HepG2 (cell line): ENCODE measurements around the gene PGAP3. TPM values are rescaled to one million over a fixed set of nuclear protein-coding genes. Genes with fewer than 3 reads are reported as not detected.

ENCODE experiments used
- EHMT2 ChIP-seq: fragments of 200-600 bp; sonication (generic); IDR thresholded peaks from 2 replicates; pipeline ENCODE4 v1.7.0; 2017; ENCODE audit warnings: antibody characterized with exemption, low read depth, low read length, borderline replicate concordance
- EP300 ChIP-seq, 3 experiments: sonication (generic) in 1 of 3; formaldehyde crosslinking in 1 of 3; IDR thresholded peaks; 2 replicates each; pipeline versions ENCODE4 v1.5.1 to v1.6.1; 2011 to 2020; ENCODE audit warnings: low read depth in 2 of 3, low read length in 2 of 3, borderline replicate concordance in 1 of 3, improper control_type of control experiment in 1 of 3, mild to moderate bottlenecking in 1 of 3, missing genetic modification reagents in 1 of 3, moderate library complexity in 1 of 3
- GZF1 ChIP-seq: sonication (generic); formaldehyde crosslinking; IDR thresholded peaks from 2 replicates; pipeline ENCODE4 v1.5.1; 2020; ENCODE audit warnings: mild to moderate bottlenecking, missing genetic modification reagents
- PPARG ChIP-seq: conservative IDR thresholded peaks from 2 replicates; pipeline ENCODE4 v1.6.1; 2016; ENCODE audit warnings: missing biosample characterization, missing genetic modification reagents
- SNRNP70 ChIP-seq: fragments of 200-400 bp; formaldehyde crosslinking; IDR thresholded peaks from 2 replicates; pipeline ENCODE4 v1.6.1; 2017; ENCODE audit warnings: mild to moderate bottlenecking, low read depth, low read length, moderate library complexity
- TAF1 ChIP-seq: sonication (generic); formaldehyde crosslinking; IDR thresholded peaks from 2 replicates; pipeline ENCODE4 v1.4.0; 2020; ENCODE audit warnings: missing genetic modification reagents
- ZFP1 ChIP-seq: IDR thresholded peaks from 2 replicates; pipeline ENCODE4 v1.6.1; 2016
- ZNF10 ChIP-seq: sonication (generic); formaldehyde crosslinking; IDR thresholded peaks from 2 replicates; pipeline ENCODE4 v1.4.0; 2020; ENCODE audit warnings: mild to moderate bottlenecking, low read depth, missing genetic modification reagents, borderline replicate concordance
- ZNF101 ChIP-seq: sonication (generic); formaldehyde crosslinking; IDR thresholded peaks from 2 replicates; pipeline ENCODE4 v1.4.0; 2020; ENCODE audit warnings: mild to moderate bottlenecking, low read depth, missing genetic modification reagents, borderline replicate concordance
- ZNF224 ChIP-seq: sonication (generic); formaldehyde crosslinking; IDR thresholded peaks from 2 replicates; pipeline ENCODE4 v1.5.0; 2020; ENCODE audit warnings: mild to moderate bottlenecking, missing genetic modification reagents
- ZNF260 ChIP-seq: sonication (generic); formaldehyde crosslinking; IDR thresholded peaks from 2 replicates; pipeline ENCODE4 v1.4.0; 2020; ENCODE audit warnings: missing genetic modification reagents, low read depth, mild to moderate bottlenecking, borderline replicate concordance
- ZNF367 ChIP-seq: sonication (generic); formaldehyde crosslinking; IDR thresholded peaks from 2 replicates; pipeline ENCODE4 v1.4.0; 2020; ENCODE audit warnings: missing genetic modification reagents, borderline replicate concordance
- ZNF383 ChIP-seq: sonication (generic); formaldehyde crosslinking; IDR thresholded peaks from 2 replicates; pipeline ENCODE4 v1.4.0; 2020; ENCODE audit warnings: missing genetic modification reagents, mild to moderate bottlenecking, borderline replicate concordance
- ZNF598 ChIP-seq: sonication (generic); formaldehyde crosslinking; IDR thresholded peaks from 2 replicates; pipeline ENCODE4 v1.5.1; 2020; ENCODE audit warnings: mild to moderate bottlenecking, missing genetic modification reagents, borderline replicate concordance
- ZNF792 ChIP-seq: IDR thresholded peaks from 2 replicates; pipeline ENCODE4 v1.6.1; 2016
- ZNF850 ChIP-seq: sonication (generic); formaldehyde crosslinking; conservative IDR thresholded peaks from 2 replicates; pipeline ENCODE4 v1.9.0; 2021; ENCODE audit warnings: mild to moderate bottlenecking, missing genetic modification reagents
- polyA plus RNA-seq, 8 experiments: library from polyadenylated mRNA; depleted of rRNA in 3 of 8; stranded (reverse) in 7 of 8; unstranded in 1 of 8; fragments of >200 nt; fragmentation: Illumina TruSeq in 4 of 8; extraction: Trizol in 4 of 8; gene quantifications; 2 replicates each; pipeline versions ENCODE4 v1.2.1 to v1.2.3, GENCODE V29; 2011 to 2016; ENCODE audit warnings: low read depth in 4 of 8, missing spikeins in 1 of 8, mixed read lengths in 1 of 8; ENCODE audit not compliant: insufficient read depth in 1 of 8
- total RNA-seq, 5 experiments: library from RNA; depleted of rRNA; stranded (reverse); fragments of >200 nt; fragmentation: Illumina TruSeq; extraction: Trizol; gene quantifications; 2 replicates each; pipeline ENCODE4 v1.2.3, GENCODE V29; 2016; ENCODE audit warnings: low read depth in 1 of 5
- TF ChIP-seq, protein P1 (sequence below): sonication (generic); formaldehyde crosslinking; IDR thresholded peaks from 2 replicates; pipeline ENCODE4 v1.4.0; 2020; ENCODE audit warnings: missing genetic modification reagents
- TF ChIP-seq, protein P2 (sequence below): sonication (generic); formaldehyde crosslinking; IDR thresholded peaks from 2 replicates; pipeline ENCODE4 v1.4.0; 2020; ENCODE audit warnings: mild to moderate bottlenecking, missing genetic modification reagents
- TF ChIP-seq, protein P3 (sequence below): sonication (generic); formaldehyde crosslinking; IDR thresholded peaks from 2 replicates; pipeline ENCODE4 v1.4.0; 2020; ENCODE audit warnings: missing genetic modification reagents
- TF ChIP-seq, protein P4 (sequence below): sonication (generic); formaldehyde crosslinking; IDR thresholded peaks from 2 replicates; pipeline ENCODE4 v1.5.1; 2020; ENCODE audit warnings: missing genetic modification reagents, mild to moderate bottlenecking, borderline replicate concordance
- TF ChIP-seq, protein P5 (sequence below): sonication (generic); formaldehyde crosslinking; IDR thresholded peaks from 2 replicates; pipeline ENCODE4 v1.5.0; 2020; ENCODE audit warnings: missing genetic modification reagents

Gene PGAP3
- total and polyA plus RNA-seq, 2 of the 13 experiments (the other 11 are each of a cell fraction or from before 2014, with no cell fraction given) = 11.9 to 14.6 TPM

DNA sequence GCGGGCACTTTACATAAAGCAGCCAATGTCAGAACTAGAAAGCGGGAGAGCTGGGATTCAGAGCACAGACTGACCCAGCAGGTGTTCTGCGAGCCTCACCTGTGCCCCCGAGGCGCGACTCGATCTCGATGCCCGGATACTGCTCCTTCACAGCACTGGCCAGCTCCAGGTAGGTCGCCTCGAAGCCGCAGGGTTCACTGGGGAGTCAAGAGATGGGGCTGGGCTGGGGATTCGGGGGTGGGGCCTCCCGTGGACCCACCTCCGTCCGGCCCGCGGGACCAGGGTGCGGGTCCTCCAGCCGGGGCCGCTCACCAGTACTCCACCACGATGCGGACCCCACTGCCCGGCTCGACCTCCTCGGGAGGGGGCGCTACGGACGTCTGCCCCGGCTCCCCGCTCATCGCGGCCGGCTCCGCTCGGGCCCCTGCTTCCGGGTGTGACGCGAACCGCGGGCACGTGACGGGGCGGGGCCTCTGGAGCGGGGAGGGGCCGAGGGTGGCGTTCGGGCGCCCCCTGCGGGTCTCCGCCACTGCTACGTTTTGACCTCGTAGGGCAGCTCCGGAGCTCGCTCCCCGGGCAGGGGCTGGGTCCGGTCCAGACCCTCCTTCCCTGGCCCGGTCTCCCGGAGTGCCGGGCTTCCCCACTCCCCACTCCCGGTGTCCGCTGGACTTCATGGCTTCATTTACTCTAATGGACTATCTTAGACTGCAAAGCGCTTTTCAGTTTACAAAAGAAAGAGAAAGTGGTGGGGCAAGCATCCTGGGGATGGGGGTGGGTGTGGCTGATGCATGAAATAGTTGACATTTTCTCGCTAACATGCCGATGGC, 42.5 kb upstream of the PGAP3 start, which contains the start of gene MIEN1 (continued):
- TF ChIP-seq, protein P1, sequence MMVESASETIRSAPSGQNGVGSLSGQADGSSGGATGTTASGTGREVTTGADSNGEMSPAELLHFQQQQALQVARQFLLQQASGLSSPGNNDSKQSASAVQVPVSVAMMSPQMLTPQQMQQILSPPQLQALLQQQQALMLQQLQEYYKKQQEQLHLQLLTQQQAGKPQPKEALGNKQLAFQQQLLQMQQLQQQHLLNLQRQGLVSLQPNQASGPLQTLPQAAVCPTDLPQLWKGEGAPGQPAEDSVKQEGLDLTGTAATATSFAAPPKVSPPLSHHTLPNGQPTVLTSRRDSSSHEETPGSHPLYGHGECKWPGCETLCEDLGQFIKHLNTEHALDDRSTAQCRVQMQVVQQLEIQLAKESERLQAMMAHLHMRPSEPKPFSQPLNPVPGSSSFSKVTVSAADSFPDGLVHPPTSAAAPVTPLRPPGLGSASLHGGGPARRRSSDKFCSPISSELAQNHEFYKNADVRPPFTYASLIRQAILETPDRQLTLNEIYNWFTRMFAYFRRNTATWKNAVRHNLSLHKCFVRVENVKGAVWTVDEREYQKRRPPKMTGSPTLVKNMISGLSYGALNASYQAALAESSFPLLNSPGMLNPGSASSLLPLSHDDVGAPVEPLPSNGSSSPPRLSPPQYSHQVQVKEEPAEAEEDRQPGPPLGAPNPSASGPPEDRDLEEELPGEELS (CRISPR knock-in tag) = peak; percentile 47
- TF ChIP-seq ZNF101 = no peak
- peak; percentile 79; the same call in 1 of the 2 replicates for TF ChIP-seq PPARG (CRISPR knock-in tag)
- TF ChIP-seq, protein P2, sequence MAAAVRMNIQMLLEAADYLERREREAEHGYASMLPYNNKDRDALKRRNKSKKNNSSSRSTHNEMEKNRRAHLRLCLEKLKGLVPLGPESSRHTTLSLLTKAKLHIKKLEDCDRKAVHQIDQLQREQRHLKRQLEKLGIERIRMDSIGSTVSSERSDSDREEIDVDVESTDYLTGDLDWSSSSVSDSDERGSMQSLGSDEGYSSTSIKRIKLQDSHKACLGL (CRISPR knock-in tag) = peak; percentile 86; the same call in 1 of the 2 replicates
- TF ChIP-seq ZNF10 (CRISPR knock-in tag) = no peak
- TF ChIP-seq ZNF598 (CRISPR knock-in tag) = peak; percentile 85; the same call in 1 of the 2 replicates
- TF ChIP-seq, protein P3, sequence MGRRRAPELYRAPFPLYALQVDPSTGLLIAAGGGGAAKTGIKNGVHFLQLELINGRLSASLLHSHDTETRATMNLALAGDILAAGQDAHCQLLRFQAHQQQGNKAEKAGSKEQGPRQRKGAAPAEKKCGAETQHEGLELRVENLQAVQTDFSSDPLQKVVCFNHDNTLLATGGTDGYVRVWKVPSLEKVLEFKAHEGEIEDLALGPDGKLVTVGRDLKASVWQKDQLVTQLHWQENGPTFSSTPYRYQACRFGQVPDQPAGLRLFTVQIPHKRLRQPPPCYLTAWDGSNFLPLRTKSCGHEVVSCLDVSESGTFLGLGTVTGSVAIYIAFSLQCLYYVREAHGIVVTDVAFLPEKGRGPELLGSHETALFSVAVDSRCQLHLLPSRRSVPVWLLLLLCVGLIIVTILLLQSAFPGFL (CRISPR knock-in tag) = no peak
- no peak for TF ChIP-seq EHMT2
- no peak for TF ChIP-seq ZNF383 (CRISPR knock-in tag)
- TF ChIP-seq, protein P4, sequence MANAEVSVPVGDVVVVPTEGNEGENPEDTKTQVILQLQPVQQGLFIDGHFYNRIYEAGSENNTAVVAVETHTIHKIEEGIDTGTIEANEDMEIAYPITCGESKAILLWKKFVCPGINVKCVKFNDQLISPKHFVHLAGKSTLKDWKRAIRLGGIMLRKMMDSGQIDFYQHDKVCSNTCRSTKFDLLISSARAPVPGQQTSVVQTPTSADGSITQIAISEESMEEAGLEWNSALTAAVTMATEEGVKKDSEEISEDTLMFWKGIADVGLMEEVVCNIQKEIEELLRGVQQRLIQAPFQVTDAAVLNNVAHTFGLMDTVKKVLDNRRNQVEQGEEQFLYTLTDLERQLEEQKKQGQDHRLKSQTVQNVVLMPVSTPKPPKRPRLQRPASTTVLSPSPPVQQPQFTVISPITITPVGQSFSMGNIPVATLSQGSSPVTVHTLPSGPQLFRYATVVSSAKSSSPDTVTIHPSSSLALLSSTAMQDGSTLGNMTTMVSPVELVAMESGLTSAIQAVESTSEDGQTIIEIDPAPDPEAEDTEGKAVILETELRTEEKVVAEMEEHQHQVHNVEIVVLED (CRISPR knock-in tag) = peak; percentile 82
- TF ChIP-seq ZNF792 (CRISPR knock-in tag) = peak; percentile 92
- no peak for TF ChIP-seq ZNF367 (CRISPR knock-in tag)
- no peak for TF ChIP-seq SNRNP70
- 0 out of 4 replicates have a peak, but pooled peaks have one; percentile 3 to 49 for TF ChIP-seq EP300 (IDR thresholded peaks at IDR 0.05; ENCODE audit: low read depth in 2 of 2, low read length in 2 of 2)
- peak; percentile 74 for TF ChIP-seq EP300 (CRISPR knock-in tag; IDR thresholded peaks at IDR 0.05; ENCODE audit: borderline replicate concordance)
- TF ChIP-seq ZNF224 (CRISPR knock-in tag) = peak; percentile 87; the same call in 1 of the 2 replicates
- no peak for TF ChIP-seq ZNF260 (CRISPR knock-in tag)
- TF ChIP-seq TAF1 (CRISPR knock-in tag) = peak; percentile 80
- TF ChIP-seq GZF1 = no peak
- TF ChIP-seq ZFP1 = no peak
- TF ChIP-seq, protein P5, sequence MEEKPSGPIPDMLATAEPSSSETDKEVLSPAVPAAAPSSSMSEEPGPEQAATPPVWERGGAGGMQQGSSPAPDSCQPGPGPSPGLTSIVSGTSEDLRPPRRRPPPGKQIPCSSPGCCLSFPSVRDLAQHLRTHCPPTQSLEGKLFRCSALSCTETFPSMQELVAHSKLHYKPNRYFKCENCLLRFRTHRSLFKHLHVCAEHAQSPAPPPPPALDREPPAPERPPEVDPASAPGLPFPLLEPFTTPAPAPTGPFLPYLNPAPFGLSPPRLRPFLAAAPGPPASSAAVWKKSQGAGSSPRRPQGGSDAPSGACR = peak; percentile 85; the same call in 1 of the 2 replicates
- TF ChIP-seq ZNF850 = peak; percentile 93
